Neural progenitor cell (in vitro differentiated cells): Measurements from ENCODE around the gene GCNT1.

Source experiments
- CTCF ChIP-seq: fragments of 200-600 bp; sonication (generic); IDR thresholded peaks from 2 replicates; pipeline ENCODE4 v1.5.1; 2017; ENCODE audit warnings: antibody characterized with exemption, mild to moderate bottlenecking
- EZH2 ChIP-seq: fragments of 200-600 bp; sonication (generic); IDR thresholded peaks from 2 replicates; pipeline ENCODE4 v1.6.1; 2017; ENCODE audit warnings: antibody characterized with exemption, mild to moderate bottlenecking, moderate library complexity
- EZH2phosphoT487 ChIP-seq: fragments of 200-600 bp; sonication (generic); IDR thresholded peaks from 2 replicates; pipeline ENCODE4 v1.6.1; 2017; ENCODE audit warnings: antibody characterized with exemption

DNA sequence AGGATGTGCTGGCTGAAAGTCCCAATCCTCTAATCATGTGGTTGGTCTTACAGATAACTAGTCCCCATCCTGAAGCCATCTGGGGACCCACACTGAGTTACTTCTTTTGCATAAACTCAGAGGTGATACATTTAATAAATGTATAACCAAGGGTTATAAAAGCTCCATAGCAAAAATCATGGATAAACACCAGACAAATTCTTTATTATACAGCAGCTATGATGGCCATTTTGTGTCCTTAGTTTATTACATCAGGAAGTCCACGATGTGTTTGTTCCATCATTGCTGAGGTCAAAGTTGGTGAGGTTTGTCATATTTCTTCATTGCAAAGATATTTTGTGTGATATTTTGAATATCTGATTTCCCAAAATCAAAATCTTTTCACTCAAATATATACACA is 80.2 kb downstream of the GCNT1 start:
- TF ChIP-seq CTCF: no peak
- TF ChIP-seq EZH2: no peak
- TF ChIP-seq EZH2phosphoT487: no peak
